IPS-20b (cell line): Measurements from ENCODE around the gene PTPRN2.
"Not testable (repeated sequence)": the region's sequence is repeated elsewhere in the genome, so short reads cannot be mapped to it uniquely, and the experiment has no call there.

Experiments
- H3K27ac ChIP-seq: one replicate; pipeline ENCODE4 v1.5.1; 2013; ENCODE audit warnings: low read length
- H3K27me3 ChIP-seq: 2 replicates; pipeline ENCODE4 v1.6.1; 2013; ENCODE audit warnings: mild to moderate bottlenecking, low read length, inconsistent platforms; ENCODE audit not compliant: insufficient read depth
- H3K36me3 ChIP-seq: 2 replicates; pipeline ENCODE4 v1.6.1; 2013; ENCODE audit warnings: low read depth, mild to moderate bottlenecking, inconsistent platforms, low read length, moderate library complexity; ENCODE audit not compliant: insufficient read depth
- H3K4me1 ChIP-seq: 2 replicates; pipeline ENCODE4 v1.6.1; 2013; ENCODE audit warnings: mild to moderate bottlenecking, control low read depth, inconsistent platforms, low read length, moderate library complexity; ENCODE audit not compliant: insufficient read depth
- H3K4me3 ChIP-seq: 2 replicates; pipeline ENCODE4 v1.5.1; 2013; ENCODE audit warnings: mild to moderate bottlenecking, low read length, inconsistent platforms
- H3K9ac ChIP-seq: 2 replicates; pipeline ENCODE4 v1.6.1; 2013; ENCODE audit warnings: low read depth, mild to moderate bottlenecking, inconsistent platforms, low read length, moderate library complexity
- H3K9me3 ChIP-seq: 2 replicates; pipeline ENCODE4 v1.6.1; 2013; ENCODE audit warnings: mild to moderate bottlenecking, low read depth, low read length, inconsistent platforms; ENCODE audit not compliant: insufficient read depth

The PTPRN2 gene

GRCh38 chr7:157855016-157855415 is 732.6 kb downstream of the PTPRN2 start:
- no peak overlapping the region for H3K9ac ChIP-seq
- H3K9me3 ChIP-seq: peaks cover 40% of the 10 kb centered on the region
- H3K36me3 ChIP-seq: no peaks in the 10 kb centered on the region
- H3K27me3 ChIP-seq: no peaks in the 10 kb centered on the region
- no peaks in the 10 kb centered on the region; the same call in 1 of the 2 replicates for H3K4me1 ChIP-seq
- no peak overlapping the region for H3K27ac ChIP-seq
- no peak overlapping the region for H3K4me3 ChIP-seq

DNA sequence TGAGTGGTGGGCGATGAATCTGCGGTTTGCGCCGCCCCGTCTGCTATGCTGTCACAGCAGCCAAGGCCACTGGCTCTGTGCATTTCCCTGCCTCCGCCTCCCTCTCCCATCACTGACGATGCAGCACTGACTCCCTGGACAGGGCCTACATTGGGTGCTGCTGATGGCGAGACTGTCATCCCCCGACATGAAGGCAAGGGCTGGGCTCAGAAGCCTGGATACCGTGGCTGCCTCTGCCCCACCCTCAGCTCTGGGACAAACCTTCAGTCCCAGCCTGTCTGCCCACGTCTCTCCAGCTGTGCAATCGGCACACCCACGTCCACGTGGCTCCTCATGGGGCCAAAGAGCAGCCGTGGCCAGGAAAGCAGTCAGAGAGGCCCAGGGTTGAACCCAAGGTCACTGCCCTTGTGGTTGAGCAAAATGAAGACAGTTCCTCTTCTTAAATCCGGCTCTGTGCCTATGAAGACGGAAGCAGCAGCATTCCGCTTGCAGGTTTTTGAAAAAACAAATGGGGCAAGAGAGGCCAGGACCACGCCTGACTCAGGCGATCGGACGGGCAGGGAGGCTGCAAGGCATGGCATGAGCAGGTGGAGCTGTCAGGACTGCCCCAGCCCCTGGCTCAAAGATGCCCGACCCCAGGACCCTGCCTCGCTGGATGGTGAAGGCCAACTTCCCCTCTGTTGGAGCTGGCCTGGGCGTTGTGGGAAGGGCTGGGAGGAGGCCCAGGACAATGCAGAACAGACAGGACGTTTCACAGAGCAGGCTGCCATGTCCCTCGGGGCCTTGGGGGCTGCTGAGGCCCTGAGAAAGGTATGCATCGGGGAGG is 733.3 kb downstream of the PTPRN2 start:
- Histone ChIP-seq H3K27ac (no peak overlapping the region), H3K9me3 (peaks cover 45% of the 10 kb centered on the region), H3K36me3 (no peaks in the 10 kb centered on the region), H3K27me3 (no peaks in the 10 kb centered on the region), H3K9ac (no peak overlapping the region), H3K4me3 (no peak overlapping the region), H3K4me1 (no peaks in the 10 kb centered on the region; the same call in 1 of the 2 replicates)

DNA sequence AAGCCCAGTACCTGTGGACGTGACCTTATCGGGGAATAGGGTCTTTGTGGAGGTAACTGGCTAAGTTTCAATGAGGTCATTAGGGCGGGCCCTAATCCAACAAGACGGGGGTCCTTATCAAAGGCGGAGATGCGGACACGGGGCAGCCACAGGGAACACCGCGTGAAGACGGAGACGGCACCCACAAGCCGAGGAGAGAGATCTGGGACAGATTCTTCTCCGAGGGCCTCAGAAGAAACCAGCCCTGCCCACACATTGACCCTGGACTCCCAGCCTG is 733.9 kb downstream of the PTPRN2 start:
- no peak overlapping the region for H3K4me3 ChIP-seq
- H3K9ac ChIP-seq: no peak overlapping the region
- H3K27ac ChIP-seq: no peak overlapping the region
- H3K4me1 ChIP-seq: no peaks in the 10 kb centered on the region; the same call in 1 of the 2 replicates
- H3K27me3 ChIP-seq: no peaks in the 10 kb centered on the region
- peaks cover 48% of the 10 kb centered on the region for H3K9me3 ChIP-seq
- no peaks in the 10 kb centered on the region for H3K36me3 ChIP-seq

GRCh38 chr7:157853076-157853788 is 734.4 kb downstream of the PTPRN2 start:
- Histone ChIP-seq H3K36me3 (no peaks in the 10 kb centered on the region), H3K9me3 (peaks cover 48% of the 10 kb centered on the region), H3K27me3 (no peaks in the 10 kb centered on the region), H3K27ac (no peak overlapping the region), H3K9ac (no peak overlapping the region), H3K4me1 (no peaks in the 10 kb centered on the region; the same call in 1 of the 2 replicates), H3K4me3 (no peak overlapping the region)

GRCh38 chr7:157851501-157852067 is 736.0 kb downstream of the PTPRN2 start:
- no peaks in the 10 kb centered on the region for H3K36me3 ChIP-seq
- peak overlapping the region; percentile 27; the same call in 1 of the 2 replicates for H3K9ac ChIP-seq
- H3K9me3 ChIP-seq: peaks cover 48% of the 10 kb centered on the region
- no peaks in the 10 kb centered on the region for H3K27me3 ChIP-seq
- H3K4me1 ChIP-seq: no peaks in the 10 kb centered on the region; the same call in 1 of the 2 replicates
- H3K4me3 ChIP-seq: peak overlapping the region; percentile 7; the same call in 1 of the 2 replicates
- H3K27ac ChIP-seq: no peak overlapping the region

DNA sequence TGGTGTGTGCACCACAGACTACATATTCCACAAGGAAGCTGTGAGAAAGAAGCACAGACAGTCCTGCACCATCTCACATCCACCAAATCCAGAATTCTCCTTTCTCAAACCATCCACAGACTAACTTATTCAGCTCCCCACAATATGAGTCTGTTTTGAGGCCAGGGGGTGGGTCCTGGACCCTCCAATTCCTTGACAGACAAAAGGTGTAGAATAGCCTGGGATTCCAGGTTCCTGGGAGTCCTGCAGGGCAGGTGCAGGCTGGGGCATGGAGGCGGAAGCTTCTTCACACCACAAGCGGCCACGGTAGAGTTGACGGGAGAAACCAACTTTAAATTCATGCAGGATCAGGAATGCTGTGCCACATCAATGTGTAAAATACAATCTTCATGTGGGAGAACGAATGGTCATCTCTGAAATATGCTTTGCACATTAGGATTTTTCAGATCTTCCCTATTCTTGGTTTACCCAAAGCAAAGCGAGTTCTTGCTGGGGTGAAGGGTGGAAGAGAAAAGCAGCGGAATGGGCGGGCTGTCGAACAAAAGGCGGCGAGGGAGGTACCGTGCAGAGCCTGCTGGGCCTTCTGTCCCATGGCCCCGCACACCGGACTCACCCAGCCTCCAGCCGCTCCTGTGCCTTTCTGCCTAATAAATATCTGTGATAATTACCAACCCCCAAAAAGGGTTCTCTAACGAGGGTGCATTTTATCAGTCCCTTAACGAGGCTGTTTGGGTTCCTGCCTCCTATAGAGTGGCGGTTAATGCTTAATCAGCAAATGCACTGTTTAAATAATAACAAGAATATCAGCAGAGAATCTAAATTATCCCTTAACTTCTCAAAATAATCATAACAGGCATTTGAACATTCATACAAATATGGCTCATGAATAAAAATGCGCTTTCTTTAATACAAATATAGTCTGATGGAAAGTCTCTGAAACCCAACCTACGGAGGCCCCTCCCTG is 736.9 kb downstream of the PTPRN2 start:
- H3K27ac ChIP-seq: no peak overlapping the region
- peaks cover 52% of the 10 kb centered on the region for H3K9me3 ChIP-seq
- no peak overlapping the region for H3K9ac ChIP-seq
- H3K4me1 ChIP-seq: no peaks in the 10 kb centered on the region; the same call in 1 of the 2 replicates
- no peak overlapping the region for H3K4me3 ChIP-seq
- no peaks in the 10 kb centered on the region for H3K27me3 ChIP-seq
- no peaks in the 10 kb centered on the region for H3K36me3 ChIP-seq

DNA sequence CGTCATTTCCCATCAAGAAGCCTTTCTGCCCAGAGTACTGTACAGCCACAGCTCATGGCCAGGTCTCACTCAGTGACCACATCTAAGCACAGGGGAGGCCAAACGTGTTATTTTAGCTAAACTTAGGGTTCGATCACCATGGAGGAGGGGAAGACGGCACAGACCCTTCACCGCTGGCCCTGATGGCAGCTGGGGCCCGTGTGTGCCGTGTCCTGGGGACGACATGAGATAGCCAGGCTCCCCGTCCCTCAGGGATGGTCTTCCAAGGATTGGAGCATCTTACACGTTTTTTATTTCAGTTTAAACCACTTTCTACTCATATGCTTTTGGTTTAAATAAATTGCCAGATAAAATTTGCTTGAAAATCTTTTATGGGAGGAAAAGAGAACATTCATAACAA is 737.9 kb downstream of the PTPRN2 start:
- Histone ChIP-seq H3K9me3 (peaks cover 59% of the 10 kb centered on the region), H3K4me3 (no peak overlapping the region), H3K4me1 (no peaks in the 10 kb centered on the region; the same call in 1 of the 2 replicates), H3K9ac (no peak overlapping the region), H3K36me3 (no peaks in the 10 kb centered on the region), H3K27ac (no peak overlapping the region), H3K27me3 (no peaks in the 10 kb centered on the region)

DNA sequence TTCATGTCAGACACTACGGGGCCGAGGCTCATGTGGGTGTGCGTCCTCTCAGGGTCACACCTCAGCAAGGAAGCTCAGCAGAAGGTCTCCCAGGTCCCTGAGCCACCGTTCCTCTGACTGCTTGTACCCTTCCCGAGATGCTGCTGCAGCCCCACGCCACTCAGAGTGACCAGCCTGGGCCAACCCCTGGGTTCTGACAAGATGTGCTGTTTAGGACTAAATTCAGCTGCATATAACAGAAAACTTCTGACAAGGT is 738.4 kb downstream of the PTPRN2 start:
- Histone ChIP-seq H3K9ac (no peak overlapping the region), H3K9me3 (peaks cover 58% of the 10 kb centered on the region), H3K36me3 (no peaks in the 10 kb centered on the region), H3K4me3 (no peak overlapping the region), H3K27ac (no peak overlapping the region), H3K27me3 (no peaks in the 10 kb centered on the region), H3K4me1 (no peaks in the 10 kb centered on the region; the same call in 1 of the 2 replicates)

DNA sequence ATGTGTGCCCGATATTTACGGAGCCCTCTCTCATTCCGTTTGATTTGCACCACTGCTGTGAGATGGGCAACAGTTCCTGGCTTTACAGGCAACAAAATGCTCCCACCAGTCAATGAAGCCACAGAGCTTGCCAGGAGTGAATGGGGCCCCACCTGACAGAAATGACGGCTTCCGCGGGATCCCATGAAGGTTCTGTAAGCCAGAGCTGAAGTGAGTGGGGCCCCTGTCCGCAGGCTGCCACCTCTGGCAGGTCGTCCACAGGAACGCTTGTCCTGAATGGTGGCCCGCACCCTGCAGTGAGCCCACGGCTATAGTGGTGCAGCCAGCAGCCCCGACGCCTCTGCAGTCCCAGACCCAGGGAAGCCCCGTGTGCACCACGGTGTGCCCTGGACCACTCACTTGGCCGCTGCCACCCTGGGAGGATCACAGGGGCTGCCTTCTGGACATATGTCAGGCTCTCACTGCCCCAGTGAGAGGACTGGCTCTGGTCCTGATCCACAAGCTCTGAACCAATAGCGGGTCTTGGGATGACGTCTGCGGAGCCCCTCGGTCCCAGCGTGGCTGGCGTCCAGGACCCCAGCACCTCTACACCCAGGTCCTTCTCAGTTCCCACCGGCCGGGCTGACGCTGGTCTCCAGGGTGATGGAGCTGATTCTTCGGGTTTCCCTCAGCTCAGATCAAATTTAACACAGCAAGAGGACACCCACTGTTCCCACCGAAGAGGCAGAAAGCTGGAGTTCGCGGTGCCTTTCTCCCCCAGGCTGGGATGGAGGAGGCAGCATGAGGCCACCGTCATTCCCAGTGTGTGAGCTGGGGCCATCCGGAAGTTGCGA is 738.9 kb downstream of the PTPRN2 start:
- Histone ChIP-seq H3K27me3 (no peaks in the 10 kb centered on the region), H3K9me3 (peaks cover 53% of the 10 kb centered on the region), H3K27ac (no peak overlapping the region), H3K9ac (no peak overlapping the region), H3K4me3 (no peak overlapping the region), H3K4me1 (no peaks in the 10 kb centered on the region; the same call in 1 of the 2 replicates), H3K36me3 (no peaks in the 10 kb centered on the region)

GRCh38 chr7:157847756-157848487 is 739.7 kb downstream of the PTPRN2 start:
- not testable (repeated sequence) for H3K9ac ChIP-seq, H3K36me3 ChIP-seq, H3K4me3 ChIP-seq

More at GRCh38 chr7:157847756-157848487, 739.7 kb downstream of the PTPRN2 start:
- H3K4me1 ChIP-seq, H3K27ac ChIP-seq, H3K27me3 ChIP-seq: not testable (repeated sequence)
- H3K9me3 ChIP-seq: peaks cover 49% of the 10 kb centered on the region
